GM19468 (cell line): ENCODE data around the gene KLF13.

Source experiments
- ATAC-seq: cut with Tn5 transposase; IDR thresholded peaks from one replicate; pipeline ENCODE4 v1.9.1; 2021; ENCODE audit warnings: mild to moderate bottlenecking, moderate library complexity, moderate number of reproducible peaks; ENCODE audit not compliant: unreplicated experiment; ENCODE audit errors: extremely low read depth

The KLF13 gene

DNA sequence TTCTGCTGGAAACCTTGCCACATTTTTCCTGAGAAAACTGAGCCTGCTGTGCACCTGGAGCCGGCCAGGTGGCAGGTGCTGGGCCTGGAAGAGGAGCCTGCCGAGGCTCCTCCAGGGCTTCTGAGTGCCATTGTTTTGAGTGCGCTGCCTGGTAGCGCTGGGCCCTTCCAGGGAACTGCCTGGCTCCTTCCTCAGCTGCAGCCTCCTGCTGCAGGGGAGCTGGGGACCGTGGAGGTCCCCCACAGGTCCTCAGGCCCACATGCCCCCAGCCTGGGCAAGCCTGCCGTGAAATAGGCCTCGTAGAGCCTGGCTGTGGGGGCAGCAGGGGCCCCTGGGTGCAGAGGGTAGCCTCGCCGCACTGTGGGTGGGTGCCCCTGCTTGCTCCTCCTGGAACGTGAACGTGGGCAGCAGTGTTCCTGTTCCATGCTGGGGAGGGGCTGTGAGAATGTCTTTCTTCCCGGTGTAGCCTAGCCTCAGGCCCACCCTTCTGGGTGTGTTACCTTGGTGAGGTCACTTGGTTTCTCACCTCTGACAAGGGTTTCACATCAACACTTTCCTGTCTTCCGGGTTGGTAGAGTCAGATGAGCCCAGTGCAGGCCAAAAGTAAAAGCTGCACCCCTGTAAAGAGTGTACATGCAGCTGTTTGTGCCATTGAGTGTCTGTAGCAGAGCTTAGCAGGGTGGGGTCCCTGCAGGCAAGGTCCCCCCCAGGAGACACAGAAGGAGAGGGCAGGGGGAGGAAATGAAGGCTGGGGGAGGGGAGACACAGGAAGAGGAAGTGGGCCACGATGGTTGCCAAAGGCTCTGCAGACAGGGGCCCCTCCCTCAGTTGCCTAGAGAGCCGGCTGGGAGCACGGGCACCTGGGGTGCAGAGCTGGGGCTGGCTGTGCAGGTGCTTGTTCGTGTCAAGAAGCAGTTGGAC is 34.5 kb downstream of the KLF13 start:
- ATAC-seq, result peak; percentile 21

DNA sequence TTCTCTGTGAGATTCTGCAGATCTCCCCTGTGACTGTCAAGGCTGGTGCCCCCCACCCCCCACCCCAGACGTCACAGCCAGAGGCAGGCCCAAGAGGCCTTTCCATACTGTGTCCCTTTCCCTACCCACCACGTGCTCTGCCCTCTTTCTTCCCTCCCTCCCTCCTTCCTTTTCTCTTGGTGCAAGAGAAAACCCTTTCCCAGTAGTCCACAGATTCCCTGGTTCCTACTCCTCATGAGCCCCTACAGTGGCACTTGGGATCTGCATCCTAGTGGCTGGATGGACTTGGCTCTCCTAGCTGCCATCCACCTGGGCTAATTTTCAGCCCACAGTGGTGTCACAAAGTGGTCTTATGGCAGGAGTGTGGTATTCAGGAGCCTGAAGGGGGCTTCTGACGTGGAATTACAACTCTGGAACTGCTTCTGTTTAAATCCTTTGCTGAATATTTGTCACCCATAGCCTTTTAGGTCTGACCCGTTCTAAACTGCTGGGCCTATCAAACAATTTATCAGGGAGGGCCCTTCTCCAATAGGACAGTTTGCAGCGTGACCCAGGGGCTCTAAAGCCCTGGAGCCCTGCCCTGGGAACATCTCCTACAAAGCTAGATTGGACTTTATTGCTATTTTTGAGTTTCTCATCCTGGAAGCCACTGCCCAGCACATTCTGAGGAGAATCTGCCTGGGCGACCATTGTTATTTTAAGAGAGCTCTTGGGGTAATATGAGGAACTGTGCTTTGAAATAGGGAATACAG is 35.3 kb downstream of the KLF13 start:
- no peak for ATAC-seq

DNA sequence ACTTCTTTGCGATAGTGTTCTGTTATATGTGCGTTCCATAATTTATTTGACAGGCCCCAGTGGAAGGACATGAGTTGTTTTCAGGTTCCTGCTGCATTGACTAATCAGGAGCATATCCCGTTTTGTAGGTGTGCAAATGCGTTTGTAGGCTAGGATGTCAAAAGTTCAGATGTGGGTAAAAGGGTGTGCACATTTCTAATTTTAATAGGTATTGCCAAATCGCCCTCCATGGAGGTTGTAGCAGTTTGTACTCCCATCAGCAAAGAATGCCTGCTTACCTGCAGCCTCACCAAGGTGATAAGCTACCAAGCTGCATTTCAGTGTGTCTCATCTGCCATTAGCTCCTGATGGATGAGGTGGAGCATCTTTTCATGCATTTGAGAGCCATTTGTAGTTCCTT is 36.3 kb downstream of the KLF13 start:
- no peak for ATAC-seq

GRCh38 chr15:31364301-31365031 is 37.8 kb downstream of the KLF13 start:
- ATAC-seq, result no peak

DNA sequence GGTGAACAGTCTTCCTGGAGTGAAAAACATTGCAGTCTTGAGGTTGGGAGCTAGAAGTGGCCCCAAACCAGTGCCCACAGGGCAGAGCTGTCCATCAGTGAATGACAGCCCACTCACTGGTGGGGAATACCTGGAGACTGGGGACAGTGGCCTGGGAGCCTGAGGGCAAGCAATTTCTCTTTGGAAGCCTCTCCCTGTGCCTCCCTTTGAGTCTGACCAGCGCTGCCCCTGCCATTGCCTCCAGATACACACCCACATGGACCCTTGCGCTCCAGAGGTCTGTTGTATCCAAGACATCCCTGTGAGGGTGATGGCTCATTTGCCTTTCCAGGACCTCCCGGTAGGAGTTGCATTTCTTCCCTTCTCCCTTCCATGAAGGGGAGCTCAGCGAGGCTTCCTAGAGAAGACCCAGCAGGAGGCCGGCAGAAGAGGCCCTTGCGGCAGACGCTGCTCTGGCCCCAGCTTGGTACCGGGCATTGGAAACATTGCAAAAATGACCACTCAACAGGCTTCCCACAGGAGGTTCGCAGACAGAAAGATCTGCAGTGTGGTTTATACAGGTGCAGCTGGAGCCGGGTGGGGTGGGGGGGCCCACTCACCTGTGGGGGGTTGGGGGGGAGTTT is 38.5 kb downstream of the KLF13 start:
- no peak for ATAC-seq

DNA sequence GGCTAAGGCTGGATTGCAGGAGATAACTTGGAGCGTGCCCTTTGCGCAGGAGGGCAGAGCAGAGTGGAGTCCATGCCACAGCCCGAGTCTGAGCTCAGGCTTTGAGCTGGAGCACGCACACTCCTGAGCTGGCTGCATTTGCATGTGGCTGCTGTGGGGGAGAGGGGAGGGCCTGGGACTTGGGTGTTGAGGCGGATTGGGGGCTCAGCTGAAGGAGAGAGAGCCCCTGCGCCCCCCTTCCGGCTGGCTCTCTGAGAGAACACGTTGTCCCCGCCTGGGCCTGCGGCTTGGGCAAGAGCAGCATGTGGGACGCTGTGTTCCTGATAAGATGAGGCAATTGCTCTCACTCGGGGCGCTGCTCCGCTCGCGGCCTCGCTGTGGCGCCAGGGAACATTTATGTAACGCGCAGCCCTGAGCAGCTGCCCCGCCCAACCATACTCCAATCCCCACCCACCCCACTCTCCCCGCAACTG is 39.1 kb downstream of the KLF13 start:
- no peak for ATAC-seq

GRCh38 chr15:31366169-31366734 is 39.6 kb downstream of the KLF13 start:
- no peak for ATAC-seq

GRCh38 chr15:31367021-31367729 is 40.5 kb downstream of the KLF13 start:
- no peak for ATAC-seq

- ATAC-seq, result no peak
These were observed 41.2 kb downstream of the KLF13 start for GRCh38 chr15:31367730-31368344.

GRCh38 chr15:31369727-31370126 is 43.1 kb downstream of the KLF13 start:
- ATAC-seq, result no peak

GRCh38 chr15:31371520-31372240 is 45.0 kb downstream of the KLF13 start:
- ATAC-seq, result no peak

DNA sequence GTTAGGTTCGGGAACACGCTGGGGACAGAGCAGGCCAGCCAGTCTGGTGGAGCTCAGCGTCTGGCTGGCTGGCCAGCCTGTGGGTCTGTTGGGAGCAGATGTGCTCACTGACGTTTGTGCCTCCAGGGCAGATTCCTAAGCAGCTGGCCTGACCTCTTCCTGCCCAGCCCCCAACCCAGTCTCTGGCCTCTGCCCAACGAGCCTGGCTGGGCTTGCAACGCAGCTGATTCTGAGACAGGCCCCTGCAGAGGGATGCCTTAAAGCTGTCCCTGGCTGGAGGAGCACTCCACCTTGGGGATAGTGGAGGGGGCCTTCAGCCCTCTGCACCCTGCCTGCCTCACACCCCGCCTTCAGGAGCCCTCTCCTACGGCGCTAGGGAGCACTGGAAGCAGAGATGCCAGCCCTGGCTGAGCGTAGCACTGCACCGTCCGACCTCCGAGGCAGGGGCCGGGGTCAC is 46.0 kb downstream of the KLF13 start:
- no peak for ATAC-seq

GRCh38 chr15:31373096-31373865 is 46.6 kb downstream of the KLF13 start:
- no peak for ATAC-seq

- ATAC-seq, result no peak
These were observed 47.3 kb downstream of the KLF13 start for GRCh38 chr15:31373970-31374369.

- no peak for ATAC-seq
These were observed 47.9 kb downstream of the KLF13 start for GRCh38 chr15:31374489-31374888.

DNA sequence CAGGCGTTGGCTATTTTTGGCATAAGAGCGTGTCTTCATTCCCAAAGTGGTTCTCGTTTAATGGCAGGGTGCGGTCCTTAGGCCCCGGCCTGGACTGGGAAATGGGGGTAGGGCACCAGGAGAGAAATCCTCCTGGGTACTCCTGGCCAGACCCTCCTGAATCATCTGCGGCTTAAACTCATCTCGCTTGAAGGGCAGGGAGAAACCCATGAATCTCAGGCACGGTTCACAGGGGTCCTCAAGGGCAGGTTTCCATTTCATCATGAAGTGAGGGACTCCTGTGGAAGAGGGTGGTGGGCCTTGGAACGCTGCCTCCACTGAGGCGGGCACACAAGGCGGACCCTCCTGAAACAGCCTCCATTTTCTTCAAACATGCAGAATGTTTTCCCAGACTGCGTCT is 48.4 kb downstream of the KLF13 start:
- no peak for ATAC-seq

DNA sequence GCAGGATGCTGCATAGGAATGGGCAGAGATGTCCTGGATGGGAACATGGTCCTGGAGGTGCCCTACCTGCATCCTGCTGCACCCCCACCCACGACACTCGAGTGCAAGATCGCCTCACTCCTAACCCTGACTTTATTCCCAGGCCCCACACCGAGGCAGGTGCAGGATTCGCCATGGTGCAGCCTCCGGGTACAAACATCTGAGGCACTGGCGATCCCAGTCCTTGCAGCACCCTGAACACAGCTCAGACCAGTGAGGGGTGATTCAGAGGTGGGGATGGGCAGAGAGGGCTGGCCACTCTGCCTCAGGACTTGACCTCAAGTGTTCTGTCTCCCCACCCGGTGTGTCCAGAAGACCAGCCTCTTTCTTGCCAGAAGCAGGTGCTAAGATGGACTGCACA is 49.1 kb downstream of the KLF13 start:
- no peak for ATAC-seq
